ENCODE results near the gene BORCS5.

DNA sequence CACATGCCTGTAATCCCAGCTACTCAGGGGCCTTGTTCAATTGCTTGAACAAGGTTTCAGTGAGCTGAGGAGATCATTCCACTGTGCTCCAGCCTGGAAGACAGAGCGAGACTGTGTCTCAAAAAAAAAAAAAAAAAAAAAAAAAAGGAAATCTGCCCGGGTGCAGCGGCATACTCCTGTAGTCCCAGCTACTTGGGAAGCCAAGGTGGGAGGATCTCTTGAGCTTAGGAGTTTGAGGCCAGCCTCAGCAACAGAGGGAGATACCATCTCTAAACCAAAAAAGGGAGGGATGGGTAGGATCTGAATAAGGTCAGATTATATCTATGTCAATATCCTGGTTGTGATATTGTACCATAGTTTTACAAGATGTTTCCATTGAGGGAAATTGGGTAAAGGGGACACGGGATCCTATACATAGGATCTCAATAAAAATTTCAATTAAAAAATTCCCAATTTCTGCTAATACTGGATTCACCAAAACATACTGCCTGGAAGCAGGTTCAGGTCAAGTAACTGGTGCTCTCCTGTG, 76.4 kb downstream of the BORCS5 start:
- TF ChIP-seq, protein P1, sequence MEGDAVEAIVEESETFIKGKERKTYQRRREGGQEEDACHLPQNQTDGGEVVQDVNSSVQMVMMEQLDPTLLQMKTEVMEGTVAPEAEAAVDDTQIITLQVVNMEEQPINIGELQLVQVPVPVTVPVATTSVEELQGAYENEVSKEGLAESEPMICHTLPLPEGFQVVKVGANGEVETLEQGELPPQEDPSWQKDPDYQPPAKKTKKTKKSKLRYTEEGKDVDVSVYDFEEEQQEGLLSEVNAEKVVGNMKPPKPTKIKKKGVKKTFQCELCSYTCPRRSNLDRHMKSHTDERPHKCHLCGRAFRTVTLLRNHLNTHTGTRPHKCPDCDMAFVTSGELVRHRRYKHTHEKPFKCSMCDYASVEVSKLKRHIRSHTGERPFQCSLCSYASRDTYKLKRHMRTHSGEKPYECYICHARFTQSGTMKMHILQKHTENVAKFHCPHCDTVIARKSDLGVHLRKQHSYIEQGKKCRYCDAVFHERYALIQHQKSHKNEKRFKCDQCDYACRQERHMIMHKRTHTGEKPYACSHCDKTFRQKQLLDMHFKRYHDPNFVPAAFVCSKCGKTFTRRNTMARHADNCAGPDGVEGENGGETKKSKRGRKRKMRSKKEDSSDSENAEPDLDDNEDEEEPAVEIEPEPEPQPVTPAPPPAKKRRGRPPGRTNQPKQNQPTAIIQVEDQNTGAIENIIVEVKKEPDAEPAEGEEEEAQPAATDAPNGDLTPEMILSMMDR (conservative IDR thresholded peaks at IDR 0.05; ENCODE audit: low read length): no peak
- TF ChIP-seq EZH2phosphoT487 (IDR thresholded peaks at IDR 0.05; ENCODE audit: borderline replicate concordance): no peak

All from Loucy (cell line).